Prostate gland (tissue), 2 donors: Measurements from ENCODE around the gene GABRA5. TPM values are rescaled to one million over a fixed set of nuclear protein-coding genes. Genes with fewer than 3 reads are reported as not detected.
A peak's percentile ranks its signal among the peaks of the same experiment; 100 is the strongest.

Experiments used
- DNase-seq: peaks from one replicate; pipeline ENCODE4 v3.0.0-alpha.2; 2019; ENCODE audit warnings: low spot score
- H3K27ac ChIP-seq, 2 donors: fragments of 200-600 bp; sonication (generic); 2 replicates each; pipeline ENCODE4 v1.5.1; 2017 to 2019
- H3K27me3 ChIP-seq: fragments of 200-600 bp; sonication (generic); replicated peaks from 2 replicates; pipeline ENCODE4 v1.5.1; 2019; ENCODE audit not compliant: insufficient read depth
- H3K36me3 ChIP-seq, 2 donors: fragments of 200-600 bp; sonication (generic); 1 replicate in 1 of 2; 2 replicates in 1 of 2; pipeline versions ENCODE4 v1.5.1 to v1.8.1; 2017 to 2019
- H3K4me1 ChIP-seq: fragments of 200-600 bp; sonication (generic); replicated peaks from 2 replicates; pipeline ENCODE4 v1.5.1; 2019
- H3K4me3 ChIP-seq, 2 donors: fragments of 200-600 bp; sonication (generic); 2 replicates each; pipeline ENCODE4 v1.5.1; 2017 to 2019
- H3K9me3 ChIP-seq: fragments of 200-600 bp; sonication (generic); 2 replicates; pipeline ENCODE4 v1.5.1; 2017
- POLR2A ChIP-seq: fragments of 450-650 bp; IDR thresholded peaks from one replicate; pipeline ENCODE4 v1.6.1; 2016; ENCODE audit warnings: antibody characterized with exemption, mild to moderate bottlenecking
- POLR2AphosphoS5 ChIP-seq: sonication (generic); formaldehyde crosslinking; IDR thresholded peaks from one replicate; pipeline ENCODE4 v1.6.1; 2017; ENCODE audit warnings: antibody characterized with exemption
- WGBS: methylation state at CpG from one replicate; pipeline ENCODE4 v1.1.5; 2018; 5-methylcytosine and 5-hydroxymethylcytosine counted together
- intact Hi-C: fragments of 100-400 bp; cut with DNase I; formaldehyde crosslinking; loops from one replicate; pipeline ENCODE4 v1.14.2; 2022
- total RNA-seq, 2 donors: library from RNA; depleted of rRNA; stranded (reverse); fragments of >200 nt; gene quantifications; one replicate each; pipeline ENCODE4 v1.1.0, GENCODE V29; 2016
- TF ChIP-seq, protein P1 (sequence below), 4 experiments: fragments of 200-600 bp in 2 of 4; fragments of 450-650 bp in 2 of 4; sonication (generic) in 2 of 4; IDR thresholded peaks; 1 replicate in 3 of 4; 2 replicates in 1 of 4; pipeline ENCODE4 v1.5.1; 2016 to 2019; ENCODE audit warnings: antibody characterized with exemption in 4 of 4, mild to moderate bottlenecking in 2 of 4, moderate library complexity in 2 of 4

GABRA5 gene
- total RNA-seq, 2 donors from 2014 or later, result 0.14 TPM; not detected in 1

GRCh38 chr15:26971271-26972018 lies 104.6 kb downstream of the GABRA5 start:
- 8% methylated on average over 18 of the region's 72 CpGs for whole genome bisulfite sequencing
- no peaks in the 10 kb centered on the region for H3K4me1 ChIP-seq
- peak overlapping the region; percentile 48 to 55 for H3K27ac ChIP-seq
- DNase-seq, result no peak
- no peaks in the 10 kb centered on the region for H3K36me3 ChIP-seq
- TF ChIP-seq, protein P1, sequence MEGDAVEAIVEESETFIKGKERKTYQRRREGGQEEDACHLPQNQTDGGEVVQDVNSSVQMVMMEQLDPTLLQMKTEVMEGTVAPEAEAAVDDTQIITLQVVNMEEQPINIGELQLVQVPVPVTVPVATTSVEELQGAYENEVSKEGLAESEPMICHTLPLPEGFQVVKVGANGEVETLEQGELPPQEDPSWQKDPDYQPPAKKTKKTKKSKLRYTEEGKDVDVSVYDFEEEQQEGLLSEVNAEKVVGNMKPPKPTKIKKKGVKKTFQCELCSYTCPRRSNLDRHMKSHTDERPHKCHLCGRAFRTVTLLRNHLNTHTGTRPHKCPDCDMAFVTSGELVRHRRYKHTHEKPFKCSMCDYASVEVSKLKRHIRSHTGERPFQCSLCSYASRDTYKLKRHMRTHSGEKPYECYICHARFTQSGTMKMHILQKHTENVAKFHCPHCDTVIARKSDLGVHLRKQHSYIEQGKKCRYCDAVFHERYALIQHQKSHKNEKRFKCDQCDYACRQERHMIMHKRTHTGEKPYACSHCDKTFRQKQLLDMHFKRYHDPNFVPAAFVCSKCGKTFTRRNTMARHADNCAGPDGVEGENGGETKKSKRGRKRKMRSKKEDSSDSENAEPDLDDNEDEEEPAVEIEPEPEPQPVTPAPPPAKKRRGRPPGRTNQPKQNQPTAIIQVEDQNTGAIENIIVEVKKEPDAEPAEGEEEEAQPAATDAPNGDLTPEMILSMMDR (IDR thresholded peaks at IDR 0.05), result peak in 1 of 4 experiments; percentile 20
- TF ChIP-seq POLR2AphosphoS5 (no peak), POLR2A (no peak)
- H3K9me3 ChIP-seq, result no peaks in the 10 kb centered on the region
- intact Hi-C loops, result no loop called here
- H3K27me3 ChIP-seq, result no peaks in the 10 kb centered on the region
- peak overlapping the region; percentile 36 to 51 for H3K4me3 ChIP-seq

- Histone ChIP-seq H3K4me3 (peak overlapping the region in 1 of 2 donors; percentile 51), H3K4me1 (no peaks in the 10 kb centered on the region), H3K27ac (no peak overlapping the region), H3K27me3 (no peaks in the 10 kb centered on the region), H3K36me3 (no peaks in the 10 kb centered on the region), H3K9me3 (no peaks in the 10 kb centered on the region)
- DNase-seq, result no peak
- intact Hi-C loops, result no loop called here
- TF ChIP-seq POLR2AphosphoS5 (no peak), POLR2A (no peak)
- TF ChIP-seq, protein P1 (IDR thresholded peaks at IDR 0.05), result no peak
- 74% methylated on average over 2 of the region's 2 CpGs for WGBS
These were observed 105.8 kb downstream of the GABRA5 start for GRCh38 chr15:26972636-26973035.

DNA sequence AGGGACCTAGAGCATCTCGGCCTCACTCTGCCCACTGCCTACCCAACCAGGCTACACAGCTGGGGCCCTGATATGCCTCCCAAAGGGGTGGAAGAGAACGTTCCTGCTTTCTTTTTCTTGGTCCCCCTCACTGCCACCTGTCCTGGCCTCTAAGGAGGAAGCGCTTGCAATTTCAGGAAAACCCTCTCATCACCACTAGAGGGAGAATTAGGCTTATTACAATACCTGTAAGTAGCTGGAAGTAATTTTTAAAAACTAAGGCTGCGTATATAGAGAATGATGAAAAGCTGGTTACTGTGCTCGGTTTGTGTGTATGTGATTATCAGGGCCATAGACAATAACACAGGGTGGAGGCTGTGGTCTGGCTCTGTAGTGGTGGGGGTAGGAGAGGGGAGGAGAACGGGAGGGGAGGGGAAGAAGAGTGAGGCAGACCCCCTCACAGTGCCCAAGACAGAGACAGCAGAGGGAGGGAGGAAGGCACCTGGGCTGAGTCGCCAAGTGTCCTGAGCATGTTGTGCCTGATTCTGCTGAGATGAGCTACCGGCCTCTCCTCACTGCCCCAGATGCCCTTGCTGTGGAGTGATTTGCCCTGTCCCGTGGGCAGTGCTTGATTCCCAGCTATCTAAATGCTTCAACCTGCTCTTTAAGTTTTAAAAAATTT lies 107.4 kb downstream of the GABRA5 start:
- no peak for DNase-seq
- Histone ChIP-seq H3K27me3 (no peaks in the 10 kb centered on the region), H3K4me1 (no peaks in the 10 kb centered on the region), H3K4me3 (no peak overlapping the region), H3K27ac (no peak overlapping the region), H3K9me3 (no peaks in the 10 kb centered on the region), H3K36me3 (no peaks in the 10 kb centered on the region)
- TF ChIP-seq POLR2AphosphoS5, result no peak
- TF ChIP-seq, protein P1 (IDR thresholded peaks at IDR 0.05), result peak in 3 of 4 experiments; percentile 37 to 59 (median 42)
- 22% methylated on average over 9 of the region's 9 CpGs for WGBS
- intact Hi-C loops, result no loop called here

DNA sequence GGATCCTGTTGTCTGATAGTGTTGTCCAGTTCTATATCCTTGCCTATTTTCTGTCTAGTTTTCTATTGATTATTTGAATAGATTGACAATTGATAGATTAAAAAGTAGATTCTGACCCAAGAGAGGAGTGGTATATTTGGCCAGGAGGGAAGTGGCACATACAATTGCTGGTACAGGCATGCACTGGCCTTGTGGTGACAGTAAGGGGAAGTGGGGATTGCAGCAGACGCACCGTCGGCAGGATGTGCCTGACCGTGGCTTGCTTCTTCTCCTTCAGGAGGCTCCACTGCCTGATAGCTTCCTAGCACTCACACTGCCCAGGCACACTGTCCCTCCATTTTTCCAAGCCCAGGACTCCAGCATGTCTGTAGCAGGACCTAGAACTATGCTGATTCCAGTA lies 114.6 kb downstream of the GABRA5 start:
- Histone ChIP-seq H3K27ac (no peak overlapping the region), H3K27me3 (no peaks in the 10 kb centered on the region), H3K36me3 (no peaks in the 10 kb centered on the region), H3K4me1 (no peaks in the 10 kb centered on the region), H3K9me3 (no peaks in the 10 kb centered on the region), H3K4me3 (no peak overlapping the region)
- no peak for TF ChIP-seq POLR2AphosphoS5
- 85% methylated on average over 4 of the region's 4 CpGs for WGBS
- DNase-seq, result no peak
- intact Hi-C loops, result no loop called here

GRCh38 chr15:26983822-26984221 lies 117.0 kb downstream of the GABRA5 start:
- H3K27ac ChIP-seq, result no peak overlapping the region
- intact Hi-C loops, result no loop called here
- H3K4me3 ChIP-seq, result no peak overlapping the region
- TF ChIP-seq, protein P1 (IDR thresholded peaks at IDR 0.05), result no peak
- no peak for TF ChIP-seq POLR2AphosphoS5
- no peak for TF ChIP-seq POLR2A
- no peaks in the 10 kb centered on the region for H3K36me3 ChIP-seq
- 89% methylated on average over 8 of the region's 8 CpGs for WGBS
- H3K9me3 ChIP-seq, result no peaks in the 10 kb centered on the region
- no peak for DNase-seq
- H3K27me3 ChIP-seq, result no peaks in the 10 kb centered on the region
- H3K4me1 ChIP-seq, result no peaks in the 10 kb centered on the region
